ENCODE measurements around the gene TCF25.
"Not testable (repeated sequence)": the region's sequence is repeated elsewhere in the genome, so short reads cannot be mapped to it uniquely, and the experiment has no call there.

TCF25 gene, protein sequence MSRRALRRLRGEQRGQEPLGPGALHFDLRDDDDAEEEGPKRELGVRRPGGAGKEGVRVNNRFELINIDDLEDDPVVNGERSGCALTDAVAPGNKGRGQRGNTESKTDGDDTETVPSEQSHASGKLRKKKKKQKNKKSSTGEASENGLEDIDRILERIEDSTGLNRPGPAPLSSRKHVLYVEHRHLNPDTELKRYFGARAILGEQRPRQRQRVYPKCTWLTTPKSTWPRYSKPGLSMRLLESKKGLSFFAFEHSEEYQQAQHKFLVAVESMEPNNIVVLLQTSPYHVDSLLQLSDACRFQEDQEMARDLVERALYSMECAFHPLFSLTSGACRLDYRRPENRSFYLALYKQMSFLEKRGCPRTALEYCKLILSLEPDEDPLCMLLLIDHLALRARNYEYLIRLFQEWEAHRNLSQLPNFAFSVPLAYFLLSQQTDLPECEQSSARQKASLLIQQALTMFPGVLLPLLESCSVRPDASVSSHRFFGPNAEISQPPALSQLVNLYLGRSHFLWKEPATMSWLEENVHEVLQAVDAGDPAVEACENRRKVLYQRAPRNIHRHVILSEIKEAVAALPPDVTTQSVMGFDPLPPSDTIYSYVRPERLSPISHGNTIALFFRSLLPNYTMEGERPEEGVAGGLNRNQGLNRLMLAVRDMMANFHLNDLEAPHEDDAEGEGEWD

DNA sequence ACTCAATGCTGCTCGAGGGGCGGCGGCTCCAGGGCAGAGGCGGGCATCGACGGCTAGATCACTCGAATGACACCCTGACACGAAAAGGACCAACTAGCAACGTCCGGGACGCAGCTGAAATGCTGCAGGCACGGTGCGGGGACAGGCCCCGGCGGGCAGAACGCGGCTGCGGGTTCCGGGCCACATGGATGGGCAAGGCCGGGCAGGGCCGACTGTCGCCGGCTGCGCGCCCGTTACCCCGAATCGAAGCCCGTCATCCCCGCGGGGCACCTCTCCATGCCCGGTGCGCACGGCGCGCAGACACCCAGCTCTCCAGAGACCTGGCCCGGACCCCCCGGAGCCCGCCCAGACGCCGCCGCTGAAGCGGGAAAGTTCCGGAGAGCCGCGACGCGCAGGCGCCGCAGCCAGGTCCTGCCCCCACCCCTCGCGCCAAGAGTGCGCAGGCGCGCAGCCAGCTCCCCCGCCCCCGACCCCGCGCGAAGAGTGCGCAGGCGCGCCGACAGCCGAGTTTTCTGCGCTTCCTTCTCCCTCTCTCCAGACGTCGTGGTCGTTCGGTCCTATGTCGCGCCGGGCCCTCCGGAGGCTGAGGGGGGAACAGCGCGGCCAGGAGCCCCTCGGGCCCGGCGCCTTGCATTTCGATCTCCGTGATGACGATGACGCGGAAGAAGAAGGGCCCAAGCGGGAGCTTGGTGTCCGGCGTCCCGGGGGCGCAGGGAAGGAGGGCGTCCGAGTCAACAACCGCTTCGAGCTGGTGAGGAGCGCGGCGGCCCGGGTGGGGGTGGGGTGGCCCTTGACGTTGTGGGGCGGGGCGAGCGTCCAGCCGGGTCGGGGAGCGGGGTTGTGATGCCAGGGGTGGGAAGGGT is at the start of gene TCF25:
TCF25 (plus strand) TSS at position 484 of the 863 bp plus-strand sequence; CDS start at position 560, 76 bp downstream.
- DNase-seq (ENCODE audit: low read depth, low spot score) = peak; percentile 68

- DNase-seq (ENCODE audit: low read depth, low spot score) = not testable (repeated sequence)
Measured at GRCh38 chr16:89823824-89824148, 49.6 kb upstream of the TCF25 start.

- no peak for DNase-seq (ENCODE audit: low read depth, low spot score)
Measured at GRCh38 chr16:89826531-89827382, 46.6 kb upstream of the TCF25 start.

GRCh38 chr16:89827383-89828198 is 45.8 kb upstream of the TCF25 start:
- no peak for DNase-seq (ENCODE audit: low read depth, low spot score)

DNA sequence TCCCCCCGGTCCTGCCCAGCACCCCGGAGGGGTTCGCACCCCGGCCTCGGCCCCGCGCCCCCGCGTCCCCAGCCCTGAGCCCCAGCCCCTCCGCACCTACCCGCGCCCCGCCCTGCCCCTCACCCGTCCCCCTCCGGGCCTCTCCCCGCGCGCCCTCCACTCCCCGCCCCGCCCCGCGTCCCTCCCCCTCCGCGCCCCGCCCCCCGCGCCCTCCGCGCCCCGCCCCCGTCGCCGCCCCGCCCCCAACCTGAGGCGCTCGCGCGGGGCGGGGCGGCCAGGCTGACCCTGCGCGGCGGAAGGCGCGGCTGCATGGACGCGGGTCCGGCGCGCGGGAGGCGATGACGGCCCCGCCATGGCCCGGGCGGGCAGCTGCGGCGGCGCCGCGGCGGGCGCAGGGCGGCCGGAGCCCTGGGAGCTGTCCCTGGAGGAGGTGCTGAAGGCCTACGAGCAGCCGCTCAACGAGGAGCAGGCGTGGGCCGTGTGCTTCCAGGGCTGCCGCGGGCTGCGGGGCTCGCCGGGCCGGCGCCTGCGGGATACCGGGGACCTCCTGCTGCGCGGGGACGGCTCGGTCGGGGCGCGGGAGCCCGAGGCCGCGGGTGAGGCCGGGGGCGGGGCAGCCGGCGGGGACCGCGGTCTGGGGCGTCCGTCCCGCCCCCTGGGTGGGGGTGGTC is 45.1 kb upstream of the TCF25 start, which contains the start of gene SPIRE2:
SPIRE2 (plus strand) TSS at position 277 of the 671 bp plus-strand sequence; CDS start at position 353, 76 bp downstream.
- no peak for DNase-seq (ENCODE audit: low read depth, low spot score)

- DNase-seq (ENCODE audit: low read depth, low spot score) = no peak
Measured at GRCh38 chr16:89828870-89829629, 44.3 kb upstream of the TCF25 start.

- no peak for DNase-seq (ENCODE audit: low read depth, low spot score)
Measured at GRCh38 chr16:89829630-89830437, 43.6 kb upstream of the TCF25 start.

- DNase-seq (ENCODE audit: low read depth, low spot score) = no peak
Measured at GRCh38 chr16:89831810-89832328, 41.5 kb upstream of the TCF25 start.

DNA sequence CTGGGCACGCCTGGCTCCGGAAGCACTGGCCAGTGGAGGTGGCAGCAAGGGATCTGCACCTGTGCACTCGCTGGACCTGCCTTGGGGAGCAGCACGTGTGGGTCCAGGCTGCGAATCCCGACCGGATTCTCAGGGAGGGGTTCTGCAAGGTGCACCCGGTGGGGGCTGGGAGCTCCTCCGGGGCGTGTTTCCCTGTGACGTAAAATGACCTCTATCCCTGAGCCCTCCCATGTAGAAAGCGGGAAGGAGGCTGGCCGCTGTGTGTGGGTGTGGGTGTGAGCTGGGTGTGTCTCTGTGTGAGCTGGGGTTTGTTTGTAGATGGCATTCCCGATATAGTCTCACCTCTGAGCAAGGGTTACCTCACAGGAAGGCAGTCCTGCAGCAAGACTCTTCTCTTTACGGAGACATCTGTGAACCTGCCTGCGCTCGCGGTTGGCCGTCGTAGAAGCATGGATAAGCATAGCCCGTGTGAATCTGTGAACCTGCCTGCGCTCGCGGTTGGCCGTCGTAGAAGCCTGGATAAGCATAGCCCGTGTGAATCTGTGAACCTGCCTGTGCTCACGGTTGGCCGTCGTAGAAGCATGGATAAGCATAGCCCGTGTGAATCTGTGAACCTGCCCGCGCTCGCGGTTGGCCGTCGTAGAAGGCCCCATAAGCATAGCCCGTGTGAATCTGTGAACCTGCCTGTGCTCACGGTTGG is 39.6 kb upstream of the TCF25 start:
- DNase-seq (ENCODE audit: low read depth, low spot score) = not testable (repeated sequence)

GRCh38 chr16:89834813-89835363 is 38.5 kb upstream of the TCF25 start:
- not testable (repeated sequence) for DNase-seq (ENCODE audit: low read depth, low spot score)

DNA sequence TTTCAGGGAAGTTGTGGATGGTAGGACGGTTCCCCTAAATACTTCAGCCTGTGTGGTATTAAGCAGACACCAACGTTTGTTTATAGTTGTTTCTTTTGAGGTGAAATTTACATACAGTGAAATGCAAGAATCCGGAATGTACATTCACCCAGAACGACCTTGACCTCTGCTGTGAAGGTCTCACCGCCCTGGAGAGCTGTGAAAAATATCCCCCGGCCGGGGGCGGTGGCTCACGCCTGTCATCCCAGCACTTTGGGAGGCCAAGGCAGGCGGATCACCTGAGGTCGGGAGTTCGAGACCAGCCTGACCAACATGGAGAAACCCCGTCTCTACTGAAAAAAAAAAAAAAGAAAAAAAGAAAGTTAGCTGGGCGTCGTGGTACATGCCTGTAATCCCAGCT is 36.9 kb upstream of the TCF25 start:
- DNase-seq (ENCODE audit: low read depth, low spot score) = not testable (repeated sequence)

DNA sequence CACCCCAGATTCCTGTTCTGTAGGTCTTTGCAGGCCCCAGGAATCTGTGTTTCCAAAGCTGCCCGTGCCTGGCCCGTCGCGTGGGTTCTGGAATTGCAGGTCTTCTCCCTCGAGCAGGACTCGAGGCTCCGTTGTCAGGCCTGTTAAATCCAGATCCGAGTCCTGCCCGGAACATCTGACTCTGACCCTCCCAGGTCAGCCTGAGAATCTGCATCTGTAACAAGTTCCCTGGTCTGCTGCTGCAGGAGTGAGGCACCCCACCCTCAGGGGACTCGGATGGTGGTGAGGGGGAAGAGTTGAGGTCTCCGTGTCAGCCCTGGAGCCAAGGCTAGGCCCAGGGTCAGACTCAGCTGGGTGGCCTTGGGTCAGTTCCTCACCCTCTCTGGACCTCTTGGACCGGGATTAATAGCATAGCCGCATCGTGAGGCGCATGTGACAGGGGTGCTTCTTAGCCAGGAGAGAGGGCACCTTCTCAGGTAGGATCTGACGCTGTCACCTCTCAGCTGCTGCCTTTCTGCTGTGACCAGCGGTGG is 36.3 kb upstream of the TCF25 start:
- DNase-seq (ENCODE audit: low read depth, low spot score) = no peak

DNA sequence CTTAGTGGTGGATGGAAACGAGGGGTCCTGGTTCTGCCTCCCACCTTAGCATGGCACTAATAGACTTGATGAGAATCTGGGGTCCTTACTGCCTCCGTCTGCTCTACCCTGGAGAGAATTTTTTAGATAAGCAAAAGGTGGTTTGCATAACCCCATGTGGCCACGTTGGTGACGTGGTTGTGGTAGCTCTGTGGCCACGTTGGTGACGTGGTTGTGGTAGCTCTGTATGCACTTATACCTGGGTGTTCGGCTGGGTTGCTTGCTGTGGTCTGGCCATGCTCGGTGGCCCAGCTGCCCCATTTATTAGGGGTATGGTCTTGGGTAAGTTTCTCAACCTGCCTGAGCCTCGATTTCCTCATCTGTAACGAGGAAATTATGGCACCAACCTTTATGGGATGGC is 32.1 kb upstream of the TCF25 start:
- no peak for DNase-seq (ENCODE audit: low read depth, low spot score)

GRCh38 chr16:89842471-89843408 is 30.7 kb upstream of the TCF25 start:
- DNase-seq (ENCODE audit: low read depth, low spot score) = no peak

All from activated CD4-positive, CD25-positive, alpha-beta regulatory T cell treated with anti-CD3 and anti-CD28 coated beads, Interleukin-2, amount 50 U/mL, for 16 hours (primary cell).